ENCODE results near the gene CDC34.

DNA sequence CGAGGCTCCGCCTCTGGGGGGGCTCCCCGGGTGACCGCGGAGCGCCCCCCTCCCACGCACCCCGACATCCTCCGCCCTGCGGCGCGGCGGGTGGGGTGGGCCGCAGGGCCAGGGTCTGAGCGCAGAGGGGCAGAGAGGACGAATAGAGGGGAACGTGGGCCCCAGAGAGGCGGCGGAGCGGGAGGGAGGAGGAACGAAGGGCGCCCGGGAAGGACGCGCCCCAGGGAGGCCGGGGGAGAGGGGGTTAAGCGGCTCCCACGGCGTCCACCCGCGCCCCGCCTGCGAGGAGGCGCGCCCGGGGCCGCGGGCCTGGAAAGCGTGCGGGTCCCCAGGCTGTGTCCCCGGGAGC, 59.2 kb downstream of the CDC34 start:
- TF ChIP-seq, protein P1, sequence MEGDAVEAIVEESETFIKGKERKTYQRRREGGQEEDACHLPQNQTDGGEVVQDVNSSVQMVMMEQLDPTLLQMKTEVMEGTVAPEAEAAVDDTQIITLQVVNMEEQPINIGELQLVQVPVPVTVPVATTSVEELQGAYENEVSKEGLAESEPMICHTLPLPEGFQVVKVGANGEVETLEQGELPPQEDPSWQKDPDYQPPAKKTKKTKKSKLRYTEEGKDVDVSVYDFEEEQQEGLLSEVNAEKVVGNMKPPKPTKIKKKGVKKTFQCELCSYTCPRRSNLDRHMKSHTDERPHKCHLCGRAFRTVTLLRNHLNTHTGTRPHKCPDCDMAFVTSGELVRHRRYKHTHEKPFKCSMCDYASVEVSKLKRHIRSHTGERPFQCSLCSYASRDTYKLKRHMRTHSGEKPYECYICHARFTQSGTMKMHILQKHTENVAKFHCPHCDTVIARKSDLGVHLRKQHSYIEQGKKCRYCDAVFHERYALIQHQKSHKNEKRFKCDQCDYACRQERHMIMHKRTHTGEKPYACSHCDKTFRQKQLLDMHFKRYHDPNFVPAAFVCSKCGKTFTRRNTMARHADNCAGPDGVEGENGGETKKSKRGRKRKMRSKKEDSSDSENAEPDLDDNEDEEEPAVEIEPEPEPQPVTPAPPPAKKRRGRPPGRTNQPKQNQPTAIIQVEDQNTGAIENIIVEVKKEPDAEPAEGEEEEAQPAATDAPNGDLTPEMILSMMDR (IDR thresholded peaks at IDR 0.05): no peak
- TF ChIP-seq POLR2A (IDR thresholded peaks at IDR 0.05): no peak
